Liver (tissue), 9 donors: ENCODE measurements around the gene ORAI1. TPM values are rescaled to one million over a fixed set of nuclear protein-coding genes. Genes with fewer than 3 reads are reported as not detected.

Experiments used
- DNase-seq: peaks from one replicate; pipeline ENCODE4 v3.0.0-alpha.2; 2017; ENCODE audit warnings: low spot score
- H3K27ac ChIP-seq, 2 donors: one replicate each; pipeline ENCODE4 v1.7.0; 2013; ENCODE audit warnings: inconsistent platforms in 2 of 2, low read length in 2 of 2, control low read depth in 1 of 2, low read depth in 1 of 2, mild to moderate bottlenecking in 1 of 2
- H3K27me3 ChIP-seq, 4 donors: one replicate each; pipeline versions ENCODE4 v1.6.1 to v1.7.0; 2013; ENCODE audit warnings: low read length in 3 of 4, inconsistent platforms in 1 of 4, mild to moderate bottlenecking in 1 of 4, moderate library complexity in 1 of 4; ENCODE audit not compliant: control insufficient read depth in 4 of 4, insufficient read depth in 4 of 4
- H3K36me3 ChIP-seq, 4 donors: one replicate each; pipeline versions ENCODE4 v1.6.1 to v1.7.0; 2013; ENCODE audit warnings: low read length in 3 of 4, mild to moderate bottlenecking in 3 of 4, low read depth in 1 of 4, moderate library complexity in 1 of 4; ENCODE audit not compliant: control insufficient read depth in 4 of 4, insufficient read depth in 3 of 4
- H3K4me1 ChIP-seq, 4 donors: one replicate each; pipeline versions ENCODE4 v1.6.1 to v1.7.0; 2013; ENCODE audit warnings: low read length in 3 of 4, mild to moderate bottlenecking in 3 of 4, moderate library complexity in 1 of 4; ENCODE audit not compliant: control insufficient read depth in 4 of 4, insufficient read depth in 4 of 4
- H3K4me3 ChIP-seq, 3 donors: one replicate each; pipeline versions ENCODE4 v1.6.1 to v1.7.0; 2013; ENCODE audit warnings: low read length in 3 of 3, control low read depth in 1 of 3, low read depth in 1 of 3, mild to moderate bottlenecking in 1 of 3
- H3K9ac ChIP-seq, 2 donors: one replicate each; pipeline ENCODE4 v1.7.0; 2013; ENCODE audit warnings: low read length in 2 of 2, mild to moderate bottlenecking in 2 of 2, moderate library complexity in 2 of 2, control low read depth in 1 of 2, low read depth in 1 of 2
- H3K9me3 ChIP-seq, 4 donors: one replicate each; pipeline versions ENCODE4 v1.6.1 to v1.7.0; 2013; ENCODE audit warnings: low read length in 3 of 4; ENCODE audit not compliant: control insufficient read depth in 4 of 4
- ATF3 ChIP-seq: IDR thresholded peaks from 2 replicates; pipeline ENCODE4 v1.6.1; 2016; ENCODE audit warnings: antibody characterized with exemption
- CTCF ChIP-seq: fragments of 150-350 bp; IDR thresholded peaks from 2 replicates; pipeline ENCODE4 v1.5.1; 2017; ENCODE audit warnings: improper control_type of control experiment, low read depth, low read length; ENCODE audit not compliant: missing input control
- EGR1 ChIP-seq, 2 donors: IDR thresholded peaks; 2 replicates each; pipeline ENCODE4 v1.6.1; 2016 to 2018; ENCODE audit warnings: antibody characterized with exemption in 2 of 2, low read depth in 2 of 2
- FOXA2 ChIP-seq: IDR thresholded peaks from 2 replicates; pipeline ENCODE4 v1.6.1; 2016; ENCODE audit warnings: antibody characterized with exemption
- GABPA ChIP-seq, 2 donors: IDR thresholded peaks in 1 of 2; conservative IDR thresholded peaks in 1 of 2; 2 replicates each; pipeline ENCODE4 v1.6.1; 2016; ENCODE audit warnings: antibody characterized with exemption in 2 of 2, mild to moderate bottlenecking in 1 of 2, moderate library complexity in 1 of 2
- HNF4A ChIP-seq, 2 donors: conservative IDR thresholded peaks; 2 replicates each; pipeline ENCODE4 v1.6.1; 2016; ENCODE audit warnings: antibody characterized with exemption in 2 of 2, mild to moderate bottlenecking in 2 of 2
- HNF4G ChIP-seq: IDR thresholded peaks from 2 replicates; pipeline ENCODE4 v1.6.1; 2016; ENCODE audit warnings: antibody characterized with exemption
- JUND ChIP-seq, 2 donors: IDR thresholded peaks; 2 replicates each; pipeline ENCODE4 v1.6.1; 2016; ENCODE audit warnings: antibody characterized with exemption in 2 of 2
- NR2F2 ChIP-seq: IDR thresholded peaks from 2 replicates; pipeline ENCODE4 v1.6.1; 2016; ENCODE audit warnings: antibody characterized with exemption
- RAD21 ChIP-seq, 2 donors: IDR thresholded peaks; 2 replicates each; pipeline ENCODE4 v1.6.1; 2016; ENCODE audit warnings: antibody characterized with exemption in 2 of 2, mild to moderate bottlenecking in 2 of 2
- REST ChIP-seq: IDR thresholded peaks from 2 replicates; pipeline ENCODE4 v1.6.1; 2016; ENCODE audit warnings: antibody characterized with exemption, mild to moderate bottlenecking
- RXRA ChIP-seq, 2 donors: IDR thresholded peaks; 2 replicates each; pipeline ENCODE4 v1.6.1; 2017 to 2018; ENCODE audit warnings: antibody characterized with exemption in 2 of 2, mild to moderate bottlenecking in 1 of 2
- YY1 ChIP-seq: IDR thresholded peaks from 2 replicates; pipeline ENCODE4 v1.6.1; 2016; ENCODE audit warnings: antibody characterized with exemption, mild to moderate bottlenecking
- ZBTB33 ChIP-seq: IDR thresholded peaks from 2 replicates; pipeline ENCODE4 v1.6.1; 2016; ENCODE audit warnings: antibody characterized with exemption
- WGBS: extraction: QIAGEN DNeasy Blood & Tissue Kit; methylation state at CpG from one replicate; pipeline ENCODE4 v1.1.7; 2013; 5-methylcytosine and 5-hydroxymethylcytosine counted together
- polyA plus RNA-seq, 2 donors: library from polyadenylated mRNA; stranded (reverse) in 1 of 2; unstranded in 1 of 2; fragments of 200-250 nt in 1 of 2; fragments of >200 nt in 1 of 2; fragmentation: Nextera tagmentation in 1 of 2; extraction: Ambion mirVana in 1 of 2; gene quantifications; one replicate each; pipeline versions ENCODE4 v1.2.1 to v1.2.3, GENCODE V29; 2013 to 2015
- total RNA-seq, 2 donors: library from RNA; depleted of rRNA; stranded (reverse); fragments of >200 nt; gene quantifications; one replicate each; pipeline ENCODE4 v1.2.3, GENCODE V29; 2014
- donor health status: healthy.
- donor health status: healthy.
- donor health status: healthy.
- donor health status: healthy.
- donor health status: healthy.

Gene ORAI1
- total and polyA plus RNA-seq, 4 donors = 5.3 to 10.9 (median 9.3) TPM

- Histone ChIP-seq H3K4me3 (no peak overlapping the region), H3K27me3 (no peaks in the 10 kb centered on the region), H3K36me3 (peaks cover 0 to 5% (median 1%) of the 10 kb centered on the region in 4 donors), H3K27ac (peak overlapping the region in 1 of 2 donors; percentile 2), H3K9ac (no peak overlapping the region), H3K4me1 (peaks cover 0 to 20% (median 6%) of the 10 kb centered on the region in 4 donors), H3K9me3 (no peaks in the 10 kb centered on the region)
- WGBS = 93% methylated on average over 10 of the region's 10 CpGs
- TF ChIP-seq GABPA (IDR thresholded peaks at IDR 0.05 in 1 of 2, conservative IDR thresholded peaks at IDR 0.05 in 1 of 2) (no peak), HNF4G (no peak), RAD21 (IDR thresholded peaks at IDR 0.05) (no peak), JUND (IDR thresholded peaks at IDR 0.05) (no peak), RXRA (IDR thresholded peaks at IDR 0.05) (no peak), FOXA2 (no peak), ATF3 (no peak)
- no peak for DNase-seq
These were observed 48.7 kb upstream of the ORAI1 start for GRCh38 chr12:121577443-121578180.

- 54% methylated on average over 77 of the region's 77 CpGs for WGBS
- Histone ChIP-seq H3K4me3 (peak overlapping the region in 2 of 3 donors; percentile 63 to 85), H3K9ac (peak overlapping the region; percentile 26 to 39), H3K27ac (no peak overlapping the region), H3K9me3 (no peaks in the 10 kb centered on the region), H3K4me1 (peaks cover 0 to 20% (median 6%) of the 10 kb centered on the region in 4 donors), H3K27me3 (no peaks in the 10 kb centered on the region), H3K36me3 (peaks cover 0 to 5% (median 1%) of the 10 kb centered on the region in 4 donors)
- no peak for DNase-seq
- TF ChIP-seq EGR1 (IDR thresholded peaks at IDR 0.05; ENCODE audit: low read depth in 2 of 2) (no peak), CTCF (no peak), ATF3 (no peak), REST (no peak), RAD21 (IDR thresholded peaks at IDR 0.05) (no peak), YY1 (no peak), GABPA (IDR thresholded peaks at IDR 0.05 in 1 of 2, conservative IDR thresholded peaks at IDR 0.05 in 1 of 2) (no peak), HNF4G (no peak), ZBTB33 (no peak), NR2F2 (no peak), HNF4A (conservative IDR thresholded peaks at IDR 0.05) (no peak), RXRA (IDR thresholded peaks at IDR 0.05) (no peak)
These were observed 47.8 kb upstream of the ORAI1 start for GRCh38 chr12:121578230-121579189.
